A375 (cell line): ENCODE data around the gene SURF1. TPM values are rescaled to one million over a fixed set of nuclear protein-coding genes. Genes with fewer than 3 reads are reported as not detected.

Experiments used
- small RNA-seq: library from RNA; depleted of rRNA; stranded (forward); fragments of <200 nt; gene quantifications from one replicate; pipeline ENCODE3, GENCODE V24; 2014
- total RNA-seq: library from RNA; depleted of rRNA; stranded (reverse); fragments of >200 nt; shearing (Covaris generic); gene quantifications from 2 replicates; pipeline ENCODE4 v1.2.3, GENCODE V29; 2014; rRNA removed

SURF1 gene
- total RNA-seq, result 35.5 and 40.5 TPM in 2 replicates

GRCh38 chr9:133356391-133357091, at the start of gene SURF1, which contains the start of gene SURF2:
SURF1 (minus strand) TSS chr9:133356487; CDS start chr9:133356453, 34 bp downstream.
SURF2 (plus strand) TSS chr9:133356550; CDS start chr9:133356593, 43 bp downstream.

DNA sequence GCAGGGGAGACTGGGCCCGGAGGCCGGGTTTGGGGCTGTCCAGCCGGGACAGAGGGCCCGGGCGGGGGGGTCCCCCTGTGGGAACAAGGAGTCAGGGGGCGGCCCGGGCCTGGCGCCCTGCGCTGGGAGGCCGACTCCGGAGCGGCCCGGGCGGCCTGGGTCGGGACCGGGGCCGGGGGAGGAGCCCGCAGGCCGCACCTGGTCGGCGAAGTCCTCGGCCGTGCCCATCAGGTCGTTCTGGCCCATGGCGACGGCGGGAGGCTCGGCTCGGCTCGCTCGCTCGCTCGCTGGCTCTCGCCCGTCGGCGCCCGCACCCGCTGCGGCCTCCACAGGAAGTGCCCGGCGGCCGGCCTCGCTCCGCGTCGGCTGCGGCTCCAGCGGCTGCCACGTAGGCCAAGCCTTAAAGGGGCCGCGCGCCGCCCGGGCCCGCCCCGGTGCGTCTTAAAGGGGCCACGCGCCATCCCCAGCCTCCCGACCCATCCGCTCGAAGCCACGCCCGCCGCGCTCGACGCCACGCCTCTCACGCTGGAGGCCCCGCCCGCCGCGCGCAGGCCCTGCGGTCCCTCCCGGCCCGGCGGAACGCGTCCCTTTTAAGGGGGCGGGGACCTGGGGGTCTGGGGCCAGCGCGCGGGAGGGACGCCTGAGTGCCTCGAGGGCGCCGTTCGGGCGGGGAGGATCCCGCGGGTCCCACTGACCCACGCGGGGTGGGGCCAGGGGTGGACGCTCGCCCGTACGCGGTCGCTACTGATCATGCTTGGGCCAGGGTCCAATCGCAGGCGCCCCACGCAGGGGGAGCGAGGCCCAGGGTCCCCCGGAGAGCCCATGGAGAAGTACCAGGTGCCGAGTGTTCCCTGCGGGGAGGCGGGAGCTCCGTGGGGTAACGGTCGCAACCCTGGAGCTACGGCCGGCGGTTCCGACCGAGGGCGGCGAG, 19.7 kb upstream of the SURF1 start, which contains the start of the genes STKLD1 and SURF4:
TSS of gene STKLD1 (plus strand) at position 643 of the 931 bp plus-strand sequence. CDS start at position 751, 108 bp downstream.
TSS of gene SURF4 (minus strand) at position 337 of the 931 bp plus-strand sequence. CDS start at position 246, 91 bp downstream.

DNA sequence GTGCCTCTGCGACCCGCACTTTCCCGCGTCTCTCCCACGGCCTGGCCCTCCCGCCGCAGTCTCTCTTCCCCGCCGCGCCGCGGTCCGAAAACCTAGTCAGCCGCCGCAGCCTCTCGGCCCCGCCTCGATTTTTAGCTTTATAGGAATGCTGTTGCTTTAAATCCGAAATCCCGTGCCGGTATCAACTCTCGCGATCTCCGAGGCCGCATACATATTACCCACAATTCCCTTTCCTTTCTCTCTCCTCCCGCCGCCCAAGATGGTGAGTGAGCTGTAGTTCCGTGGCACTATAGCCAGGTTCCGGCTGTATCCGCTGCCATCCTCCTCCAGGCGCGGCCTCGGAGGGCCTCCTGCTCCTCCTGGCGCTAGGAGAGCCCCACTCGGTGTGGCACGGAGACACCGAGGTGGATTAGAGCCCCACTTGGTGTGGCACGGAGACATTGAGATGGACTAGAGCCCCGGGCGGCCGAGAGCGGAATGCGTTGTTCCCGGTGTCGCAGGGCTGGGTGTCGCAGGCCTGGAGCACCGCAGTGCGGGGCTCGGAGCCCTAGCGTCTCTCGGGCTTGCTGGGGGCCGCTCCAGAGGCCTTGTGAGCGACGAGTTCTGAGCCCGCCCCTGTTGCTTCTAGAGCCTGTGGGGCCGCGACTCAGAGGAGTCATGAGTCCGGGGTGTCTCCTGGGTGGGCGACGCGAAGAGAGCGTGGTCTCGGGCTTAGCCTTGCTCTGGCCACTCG, 8.1 kb downstream of the SURF1 start, which contains the start of the genes MED22 and RPL7A:
TSS of gene MED22 (minus strand) at position 147 of the 733 bp plus-strand sequence. CDS start 1,469 bp downstream, outside the sequence.
TSS of gene RPL7A (plus strand) at position 234 of the 733 bp plus-strand sequence. CDS start at position 260, 26 bp downstream.

DNA sequence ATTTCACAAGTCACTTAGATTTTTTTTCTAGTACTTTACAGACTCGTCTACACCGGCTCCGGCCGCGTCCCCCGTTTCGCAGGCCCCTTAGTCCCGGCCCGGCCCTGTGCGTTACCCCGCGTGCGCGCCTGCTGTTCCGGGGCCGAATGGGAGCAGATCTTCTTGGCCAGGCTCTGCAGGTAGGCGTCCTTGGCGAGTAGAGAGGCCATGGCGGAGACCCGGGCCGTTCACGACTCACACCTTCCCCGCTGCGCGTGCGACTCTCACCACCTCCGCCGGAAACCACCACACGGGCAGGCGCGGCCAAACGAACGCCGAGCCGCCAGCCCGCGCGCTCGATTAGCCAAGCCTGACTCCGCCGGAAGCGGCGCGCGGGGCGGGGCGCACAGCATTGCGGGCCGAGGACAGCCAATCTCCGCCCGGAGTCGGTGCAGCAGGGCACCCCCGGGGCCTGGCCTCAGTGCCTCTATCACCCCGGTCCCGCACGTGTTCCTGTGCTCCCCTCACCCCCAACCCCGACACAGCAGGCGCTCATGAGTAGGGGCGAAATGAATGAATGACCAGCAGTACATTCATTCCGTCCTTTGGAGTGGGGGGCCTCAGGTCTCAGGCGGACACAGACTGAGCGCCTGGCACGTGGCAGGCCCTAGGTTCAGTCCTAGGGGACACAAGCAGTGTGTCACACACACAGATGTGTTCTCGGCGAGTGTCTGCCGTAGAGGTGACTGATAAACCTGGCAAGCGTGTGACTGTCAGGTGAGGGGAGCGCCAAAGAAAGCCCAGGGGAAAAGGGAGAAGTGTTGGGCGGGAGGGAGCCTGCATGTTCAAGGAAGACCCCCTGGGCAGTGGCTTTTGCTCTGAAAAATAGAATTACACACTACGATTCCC, 20.1 kb downstream of the SURF1 start, which contains the start of gene SURF6:
TSS of gene SURF6 (minus strand) at position 265 of the 888 bp plus-strand sequence. CDS start at position 209, 56 bp downstream.

Small RNA genes lying within 50 kb of the gene (small RNA-seq; reads per million reads assigned to genes)
- gene RF00019, result not detected
- not detected for gene SNORD24
- not detected for gene SNORD36A
- not detected for gene SNORD36B
- not detected for gene SNORD36C

Other genes with a start within 250 kb of the SURF1 start
- 32.5 and 40.5 TPM in 2 replicates for gene RALGDS, start 235.2 kb downstream of the SURF1 start, total RNA-seq
- gene GBGT1, start 192.6 kb downstream of the SURF1 start, total RNA-seq, result 17.6 and 22.6 TPM in 2 replicates
- gene OBP2B, start 147.2 kb downstream of the SURF1 start, total RNA-seq, result not detected in 2 replicates
- gene ABO, start 81.3 kb downstream of the SURF1 start, total RNA-seq, result not detected in 2 replicates
- gene SURF6, start 20.3 kb downstream of the SURF1 start, total RNA-seq, result 56.2 and 62.8 TPM in 2 replicates
- 29.7 and 31.6 TPM in 2 replicates for gene MED22, start 8.4 kb downstream of the SURF1 start, total RNA-seq
- 2,460 and 2,581 TPM in 2 replicates for gene RPL7A, start 8.3 kb downstream of the SURF1 start, total RNA-seq
- gene SURF2, start 63 bp upstream of the SURF1 start, total RNA-seq, result 88.1 and 115 TPM in 2 replicates
- gene SURF4, start 19.6 kb upstream of the SURF1 start, total RNA-seq, result 182 and 190 TPM in 2 replicates
- 0.41 TPM in 1 of 2 replicates, not detected in the other for gene STKLD1, start 19.9 kb upstream of the SURF1 start, total RNA-seq
- 45.8 and 48.7 TPM in 2 replicates for gene REXO4, start 61.5 kb upstream of the SURF1 start, total RNA-seq
- 2.7 and 3.9 TPM in 2 replicates for gene ADAMTS13, start 65.9 kb upstream of the SURF1 start, total RNA-seq
- gene CACFD1, start 103.5 kb upstream of the SURF1 start, total RNA-seq, result 5.4 and 5.7 TPM in 2 replicates
- 3.3 and 4.2 TPM in 2 replicates for gene SLC2A6, start 122.6 kb upstream of the SURF1 start, total RNA-seq
- not detected in 2 replicates for gene MYMK, start 168.5 kb upstream of the SURF1 start, total RNA-seq
- not detected in 2 replicates for gene ADAMTSL2, start 178.2 kb upstream of the SURF1 start, total RNA-seq